Neural progenitor cell (in vitro differentiated cells): ENCODE measurements around the gene MKNK1.

Experiments used
- CTCF ChIP-seq: fragments of 200-600 bp; sonication (generic); IDR thresholded peaks from 2 replicates; pipeline ENCODE4 v1.5.1; 2017; ENCODE audit warnings: antibody characterized with exemption, mild to moderate bottlenecking
- EZH2 ChIP-seq: fragments of 200-600 bp; sonication (generic); IDR thresholded peaks from 2 replicates; pipeline ENCODE4 v1.6.1; 2017; ENCODE audit warnings: antibody characterized with exemption, mild to moderate bottlenecking, moderate library complexity
- EZH2phosphoT487 ChIP-seq: fragments of 200-600 bp; sonication (generic); IDR thresholded peaks from 2 replicates; pipeline ENCODE4 v1.6.1; 2017; ENCODE audit warnings: antibody characterized with exemption

- no peak for TF ChIP-seq CTCF
- no peak for TF ChIP-seq EZH2phosphoT487
- no peak for TF ChIP-seq EZH2
Observed at GRCh38 chr1:46517932-46518498, 86.1 kb downstream of the MKNK1 start.
